RWPE2 (cell line): Measurements from ENCODE around the gene UPB1.

Source experiments
- ATAC-seq: fragments of 200-7000 bp; cut with Tn5 transposase; 3 replicates; pipeline ENCODE4 v1.9.1; 2021; ENCODE audit warnings: low read depth
- DNase-seq: peaks from one replicate; pipeline ENCODE4 v3.0.0-alpha.2; 2020; ENCODE audit warnings: low spot score
- H3K27ac ChIP-seq: fragments of 450-650 bp; 2 replicates; pipeline ENCODE4 v1.5.1; 2017; ENCODE audit warnings: mild to moderate bottlenecking; ENCODE audit not compliant: poor library complexity, severe bottlenecking
- H3K27me3 ChIP-seq: fragments of 250-450 bp; sonication (Bioruptor Pico); 2 replicates; pipeline ENCODE4 v1.5.1; 2021; ENCODE audit warnings: mild to moderate bottlenecking, moderate library complexity; ENCODE audit not compliant: insufficient read depth, poor library complexity, severe bottlenecking
- H3K36me3 ChIP-seq: fragments of 250-450 bp; sonication (Bioruptor Pico); 2 replicates; pipeline ENCODE4 v1.5.1; 2020; ENCODE audit warnings: low read depth, mild to moderate bottlenecking, moderate library complexity
- H3K4me1 ChIP-seq: fragments of 250-450 bp; sonication (Bioruptor Pico); 2 replicates; pipeline ENCODE4 v1.5.1; 2021; ENCODE audit warnings: mild to moderate bottlenecking, moderate library complexity; ENCODE audit not compliant: insufficient read depth, poor library complexity, severe bottlenecking
- H3K4me3 ChIP-seq: fragments of 250-450 bp; sonication (Bioruptor Pico); 2 replicates; pipeline ENCODE4 v1.5.1; 2021; ENCODE audit warnings: mild to moderate bottlenecking, moderate library complexity; ENCODE audit not compliant: severe bottlenecking
- H3K9me3 ChIP-seq: fragments of 250-450 bp; sonication (Bioruptor Pico); 2 replicates; pipeline ENCODE4 v1.5.1; 2021; ENCODE audit warnings: mild to moderate bottlenecking, moderate library complexity; ENCODE audit not compliant: severe bottlenecking
- TF ChIP-seq, protein P1 (sequence below): fragments of 450-650 bp; IDR thresholded peaks from one replicate; pipeline ENCODE4 v1.5.1; 2017; ENCODE audit warnings: mild to moderate bottlenecking, moderate library complexity; ENCODE audit not compliant: poor library complexity, severe bottlenecking

Gene UPB1

GRCh38 chr22:24555165-24556039, 60.3 kb downstream of the UPB1 start, which contains the start of gene SNRPD3:
SNRPD3 (plus strand) TSS chr22:24555999; CDS start chr22:24557675, 1,676 bp downstream.
- peak; percentile 78 for ATAC-seq

GRCh38 chr22:24559471-24559870, 64.3 kb downstream of the UPB1 start:
- no peaks in the 10 kb centered on the region for H3K9me3 ChIP-seq
- ATAC-seq (no peak), DNase-seq (no peak)
- no peak overlapping the region for H3K4me3 ChIP-seq
- H3K27ac ChIP-seq: no peak overlapping the region
- TF ChIP-seq, protein P1, sequence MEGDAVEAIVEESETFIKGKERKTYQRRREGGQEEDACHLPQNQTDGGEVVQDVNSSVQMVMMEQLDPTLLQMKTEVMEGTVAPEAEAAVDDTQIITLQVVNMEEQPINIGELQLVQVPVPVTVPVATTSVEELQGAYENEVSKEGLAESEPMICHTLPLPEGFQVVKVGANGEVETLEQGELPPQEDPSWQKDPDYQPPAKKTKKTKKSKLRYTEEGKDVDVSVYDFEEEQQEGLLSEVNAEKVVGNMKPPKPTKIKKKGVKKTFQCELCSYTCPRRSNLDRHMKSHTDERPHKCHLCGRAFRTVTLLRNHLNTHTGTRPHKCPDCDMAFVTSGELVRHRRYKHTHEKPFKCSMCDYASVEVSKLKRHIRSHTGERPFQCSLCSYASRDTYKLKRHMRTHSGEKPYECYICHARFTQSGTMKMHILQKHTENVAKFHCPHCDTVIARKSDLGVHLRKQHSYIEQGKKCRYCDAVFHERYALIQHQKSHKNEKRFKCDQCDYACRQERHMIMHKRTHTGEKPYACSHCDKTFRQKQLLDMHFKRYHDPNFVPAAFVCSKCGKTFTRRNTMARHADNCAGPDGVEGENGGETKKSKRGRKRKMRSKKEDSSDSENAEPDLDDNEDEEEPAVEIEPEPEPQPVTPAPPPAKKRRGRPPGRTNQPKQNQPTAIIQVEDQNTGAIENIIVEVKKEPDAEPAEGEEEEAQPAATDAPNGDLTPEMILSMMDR: no peak
- H3K27me3 ChIP-seq: no peaks in the 10 kb centered on the region
- H3K36me3 ChIP-seq: peaks cover 59% of the 10 kb centered on the region
- no peaks in the 10 kb centered on the region for H3K4me1 ChIP-seq

More at GRCh38 chr22:24555165-24556039, 60.3 kb downstream of the UPB1 start, which contains the start of gene SNRPD3:
- DNase-seq: peak; percentile 98
- TF ChIP-seq, protein P1: no peak
- H3K27ac ChIP-seq: peak within 1 kb of the TSS; percentile 70
- H3K36me3 ChIP-seq: peaks cover 31% of the 10 kb centered on the region
- H3K9me3 ChIP-seq: no peaks in the 10 kb centered on the region
- peak within 1 kb of the TSS; percentile 97 for H3K4me3 ChIP-seq
- H3K4me1 ChIP-seq: no peaks in the 10 kb centered on the region
- H3K27me3 ChIP-seq: no peaks in the 10 kb centered on the region

GRCh38 chr22:24563246-24563645, 68.1 kb downstream of the UPB1 start:
- Histone ChIP-seq H3K27me3 (no peaks in the 10 kb centered on the region), H3K27ac (no peak overlapping the region), H3K36me3 (peaks cover 71% of the 10 kb centered on the region), H3K4me1 (no peaks in the 10 kb centered on the region), H3K9me3 (no peaks in the 10 kb centered on the region), H3K4me3 (no peak overlapping the region)
- DNase-seq (no peak), ATAC-seq (no peak)
- TF ChIP-seq, protein P1: no peak

DNA sequence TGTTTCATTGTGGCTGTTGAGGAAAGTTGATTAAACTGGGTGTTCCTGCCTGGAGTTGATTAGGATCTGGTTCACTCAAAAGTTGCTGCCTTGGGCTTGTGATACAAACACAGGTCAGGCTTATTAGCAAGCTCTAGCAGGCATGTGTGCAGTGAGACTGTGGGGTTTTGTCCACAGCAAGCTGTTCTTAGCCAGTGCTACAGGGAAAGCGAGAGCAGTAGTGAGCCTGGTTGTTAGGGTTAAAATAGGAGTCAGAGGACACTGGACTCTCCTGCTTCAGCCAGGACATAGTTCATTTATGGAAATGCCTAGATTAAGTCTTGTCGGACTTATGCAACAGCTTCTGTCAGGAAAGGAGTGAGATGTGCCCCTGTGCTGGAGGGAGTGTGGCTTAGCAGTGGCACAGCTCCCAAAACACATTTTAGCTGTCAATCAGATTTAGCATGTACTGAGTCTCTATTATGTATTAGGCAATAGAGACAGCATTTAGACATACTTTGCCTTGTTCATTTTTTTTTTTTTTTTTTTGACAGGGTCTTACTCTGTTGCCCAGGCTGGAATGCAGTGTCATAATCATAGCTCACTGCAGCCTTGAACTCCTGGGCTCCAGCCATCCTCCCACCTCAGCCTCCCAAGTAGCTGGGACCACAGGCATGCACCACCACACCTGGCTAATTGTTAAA, 69.4 kb downstream of the UPB1 start:
- peaks cover 71% of the 10 kb centered on the region for H3K36me3 ChIP-seq
- no peak for DNase-seq

More for the DNA sequence above, 69.4 kb downstream of the UPB1 start:
- Histone ChIP-seq H3K4me1 (no peaks in the 10 kb centered on the region), H3K27me3 (no peaks in the 10 kb centered on the region), H3K4me3 (no peak overlapping the region), H3K27ac (no peak overlapping the region), H3K9me3 (no peaks in the 10 kb centered on the region)
- no peak for ATAC-seq
- TF ChIP-seq, protein P1: no peak
